GM13976 (cell line): ENCODE data around the gene PRXL2A.

Experiments
- DNase-seq: peaks from one replicate; pipeline ENCODE4 v3.0.0; 2012; ENCODE audit warnings: low spot score
- in situ Hi-C: fragments of 300-500 bp; cut with MboI; formaldehyde crosslinking; loops from one replicate; pipeline ENCODE4 v1.12.0; 2022; ENCODE audit warnings: low sequenced_read_pairs, mixed read lengths, inconsistent platforms; ENCODE audit not compliant: unreplicated experiment
- TF ChIP-seq, protein P1 (sequence below): IDR thresholded peaks from 2 replicates; pipeline ENCODE4 v1.5.1; 2012; ENCODE audit warnings: borderline replicate concordance, mild to moderate bottlenecking; ENCODE audit not compliant: insufficient read depth; ENCODE audit errors: extremely low read depth, missing control alignments, control extremely low read depth

Gene PRXL2A

GRCh38 chr10:80409121-80409520 is 770 bp downstream of the PRXL2A start:
- in situ Hi-C loops: no loop called here
- TF ChIP-seq, protein P1, sequence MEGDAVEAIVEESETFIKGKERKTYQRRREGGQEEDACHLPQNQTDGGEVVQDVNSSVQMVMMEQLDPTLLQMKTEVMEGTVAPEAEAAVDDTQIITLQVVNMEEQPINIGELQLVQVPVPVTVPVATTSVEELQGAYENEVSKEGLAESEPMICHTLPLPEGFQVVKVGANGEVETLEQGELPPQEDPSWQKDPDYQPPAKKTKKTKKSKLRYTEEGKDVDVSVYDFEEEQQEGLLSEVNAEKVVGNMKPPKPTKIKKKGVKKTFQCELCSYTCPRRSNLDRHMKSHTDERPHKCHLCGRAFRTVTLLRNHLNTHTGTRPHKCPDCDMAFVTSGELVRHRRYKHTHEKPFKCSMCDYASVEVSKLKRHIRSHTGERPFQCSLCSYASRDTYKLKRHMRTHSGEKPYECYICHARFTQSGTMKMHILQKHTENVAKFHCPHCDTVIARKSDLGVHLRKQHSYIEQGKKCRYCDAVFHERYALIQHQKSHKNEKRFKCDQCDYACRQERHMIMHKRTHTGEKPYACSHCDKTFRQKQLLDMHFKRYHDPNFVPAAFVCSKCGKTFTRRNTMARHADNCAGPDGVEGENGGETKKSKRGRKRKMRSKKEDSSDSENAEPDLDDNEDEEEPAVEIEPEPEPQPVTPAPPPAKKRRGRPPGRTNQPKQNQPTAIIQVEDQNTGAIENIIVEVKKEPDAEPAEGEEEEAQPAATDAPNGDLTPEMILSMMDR: no peak
- no peak for DNase-seq

GRCh38 chr10:80410122-80410521 is 1.8 kb downstream of the PRXL2A start:
- DNase-seq: no peak
- TF ChIP-seq, protein P1: no peak
- in situ Hi-C loops: no loop called here

- TF ChIP-seq, protein P1: no peak
- in situ Hi-C loops: no loop called here
- DNase-seq: no peak
Observed at GRCh38 chr10:80410578-80411145, 2.3 kb downstream of the PRXL2A start.

DNA sequence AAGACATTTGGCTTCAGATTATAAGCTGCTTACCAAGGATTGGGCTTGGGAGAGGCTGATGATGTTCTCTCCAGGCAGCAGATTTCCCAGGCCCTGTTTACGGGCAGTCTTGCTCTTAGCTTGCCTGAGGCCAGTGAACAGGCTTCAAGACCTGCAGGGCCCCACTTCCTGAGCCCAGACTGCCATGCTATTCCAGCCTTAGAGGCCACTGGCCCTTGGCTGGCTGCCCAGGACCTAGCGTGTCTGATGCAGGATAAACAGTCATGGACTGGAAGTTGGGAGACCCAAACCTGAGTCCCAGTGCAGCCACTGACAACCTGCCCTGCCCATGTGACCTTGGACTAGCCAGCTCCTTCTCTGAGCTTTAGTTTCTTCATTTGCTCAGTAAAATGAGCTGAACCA is 2.9 kb downstream of the PRXL2A start:
- DNase-seq: no peak
- TF ChIP-seq, protein P1: no peak
- in situ Hi-C loops: no loop called here

- TF ChIP-seq, protein P1: no peak
- in situ Hi-C loops: no loop called here
- no peak for DNase-seq
Observed at GRCh38 chr10:80411681-80412220, 3.4 kb downstream of the PRXL2A start.

DNA sequence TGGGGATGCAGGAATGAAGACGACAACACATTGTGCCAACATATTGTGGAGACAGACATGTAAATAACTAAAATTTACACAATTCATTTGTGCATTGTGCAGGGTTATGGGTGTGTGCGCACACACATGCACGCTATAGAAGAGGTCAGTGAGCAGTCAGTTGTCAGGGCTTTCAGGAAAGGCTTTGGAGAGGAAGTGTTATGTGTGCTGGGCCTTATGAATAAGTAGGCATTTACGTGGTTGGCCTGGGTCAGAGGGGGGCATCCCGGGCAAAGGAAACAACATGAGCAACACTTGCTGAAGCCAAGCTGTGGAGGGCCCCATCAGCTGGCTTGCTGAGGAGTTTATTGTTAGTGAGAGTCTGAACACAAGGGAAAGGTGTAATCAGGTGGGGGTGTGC is 4.1 kb downstream of the PRXL2A start:
- TF ChIP-seq, protein P1: no peak
- in situ Hi-C loops: no loop called here
- DNase-seq: no peak
